Measurements from ENCODE around the gene KDM4B. TPM values are rescaled to one million over a fixed set of nuclear protein-coding genes. Genes with fewer than 3 reads are reported as not detected.
A peak's percentile ranks its signal among the peaks of the same experiment; 100 is the strongest.
"Not testable (repeated sequence)": the region's sequence is repeated elsewhere in the genome, so short reads cannot be mapped to it uniquely, and the experiment has no call there.

Gene KDM4B
- total and polyA plus RNA-seq, 3 experiments from 2014 or later, result 14.6 to 16.0 (median 14.6) TPM

- Mint-ChIP-seq H3K9me3 (no peaks in the 10 kb centered on the region), H3K36me3 (no peaks in the 10 kb centered on the region), H3K4me3 (no peak overlapping the region), H3K27me3 (no peaks in the 10 kb centered on the region), H3K27ac (no peak overlapping the region), H3K4me1 (no peaks in the 10 kb centered on the region)
- Histone ChIP-seq H3K36me3 (ENCODE audit: insufficient read depth, low read length) (no peaks in the 10 kb centered on the region), H3K9me3 (ENCODE audit: low read length) (no peaks in the 10 kb centered on the region), H3K4me3 (ENCODE audit: low read length) (no peak overlapping the region), H3K4me1 (ENCODE audit: insufficient read depth, low read length) (no peaks in the 10 kb centered on the region), H3K27ac (ENCODE audit: low read depth, low read length) (no peak overlapping the region), H3K27me3 (ENCODE audit: insufficient read depth, low read length, poor library complexity, severe bottlenecking) (no peaks in the 10 kb centered on the region)
- CTCF ChIA-PET, result interaction anchor here (0.7 kb wide), 1 partner anchor 21 kb away, joined by 3 read pairs; no protein-coding TSS in a partner anchor
- no peak for DNase-seq
- POLR2A ChIA-PET, result no interaction called here
These were observed 31.9 kb upstream of the KDM4B start for GRCh38 chr19:4937060-4937459.

GRCh38 chr19:4938461-4938860 lies 30.5 kb upstream of the KDM4B start:
- H3K4me1 ChIP-seq (ENCODE audit: insufficient read depth, low read length); H3K4me3 ChIP-seq (ENCODE audit: low read length); H3K9me3 ChIP-seq (ENCODE audit: low read length); H3K27me3 Mint-ChIP-seq; H3K36me3 Mint-ChIP-seq; H3K27me3 ChIP-seq (ENCODE audit: insufficient read depth, low read length, poor library complexity, severe bottlenecking); H3K36me3 ChIP-seq (ENCODE audit: insufficient read depth, low read length); H3K4me1 Mint-ChIP-seq; H3K4me3 Mint-ChIP-seq; H3K27ac ChIP-seq (ENCODE audit: low read depth, low read length); DNase-seq; POLR2A ChIA-PET; H3K9me3 Mint-ChIP-seq: not testable (repeated sequence)
- H3K27ac Mint-ChIP-seq, result peak overlapping the region in 1 of 8 donors; percentile 77
- CTCF ChIA-PET, result interaction anchor here (1.1 kb wide), 1 partner anchor 13 kb away, joined by 3 read pairs; no protein-coding TSS in a partner anchor

- no peaks in the 10 kb centered on the region for H3K9me3 Mint-ChIP-seq
- Histone ChIP-seq H3K27me3 (ENCODE audit: insufficient read depth, low read length, poor library complexity, severe bottlenecking) (no peaks in the 10 kb centered on the region), H3K9me3 (ENCODE audit: low read length) (no peaks in the 10 kb centered on the region), H3K4me3 (ENCODE audit: low read length) (no peak overlapping the region), H3K4me1 (ENCODE audit: insufficient read depth, low read length) (no peaks in the 10 kb centered on the region), H3K27ac (ENCODE audit: low read depth, low read length) (no peak overlapping the region), H3K36me3 (ENCODE audit: insufficient read depth, low read length) (no peaks in the 10 kb centered on the region)
- no peak for DNase-seq
- no peaks in the 10 kb centered on the region for H3K27me3 Mint-ChIP-seq
- no peak overlapping the region for H3K27ac Mint-ChIP-seq
- ChIA-PET CTCF (interaction anchor here (1.3 kb wide), 1 partner anchor 28 kb away, joined by 3 read pairs; no protein-coding TSS in a partner anchor), POLR2A (no interaction called here)
- no peaks in the 10 kb centered on the region for H3K36me3 Mint-ChIP-seq
- H3K4me1 Mint-ChIP-seq, result no peaks in the 10 kb centered on the region
- no peak overlapping the region for H3K4me3 Mint-ChIP-seq
These were observed 29.4 kb upstream of the KDM4B start for GRCh38 chr19:4939466-4939865.

- H3K9me3 ChIP-seq (ENCODE audit: low read length); H3K27me3 Mint-ChIP-seq; H3K9me3 Mint-ChIP-seq; DNase-seq; H3K4me1 Mint-ChIP-seq; POLR2A ChIA-PET; H3K27ac ChIP-seq (ENCODE audit: low read depth, low read length); H3K4me1 ChIP-seq (ENCODE audit: insufficient read depth, low read length); H3K36me3 ChIP-seq (ENCODE audit: insufficient read depth, low read length); CTCF ChIA-PET; H3K4me3 ChIP-seq (ENCODE audit: low read length); H3K4me3 Mint-ChIP-seq; H3K36me3 Mint-ChIP-seq; H3K27ac Mint-ChIP-seq; H3K27me3 ChIP-seq (ENCODE audit: insufficient read depth, low read length, poor library complexity, severe bottlenecking): not testable (repeated sequence)
These were observed 27.2 kb upstream of the KDM4B start for GRCh38 chr19:4941638-4942169.

- H3K9me3 Mint-ChIP-seq; H3K27ac Mint-ChIP-seq; H3K36me3 ChIP-seq (ENCODE audit: insufficient read depth, low read length); H3K4me1 Mint-ChIP-seq; H3K27me3 ChIP-seq (ENCODE audit: insufficient read depth, low read length, poor library complexity, severe bottlenecking); H3K4me3 Mint-ChIP-seq; H3K36me3 Mint-ChIP-seq; H3K4me1 ChIP-seq (ENCODE audit: insufficient read depth, low read length); POLR2A ChIA-PET; H3K4me3 ChIP-seq (ENCODE audit: low read length); H3K27ac ChIP-seq (ENCODE audit: low read depth, low read length); H3K9me3 ChIP-seq (ENCODE audit: low read length); H3K27me3 Mint-ChIP-seq; DNase-seq: not testable (repeated sequence)
- CTCF ChIA-PET, result interaction anchor here (1.1 kb wide), 1 partner anchor 13 kb away, joined by 3 read pairs; no protein-coding TSS in a partner anchor
These were observed 18.3 kb upstream of the KDM4B start for GRCh38 chr19:4950650-4951049.

GRCh38 chr19:4951656-4952055 lies 17.3 kb upstream of the KDM4B start:
- Histone ChIP-seq H3K27me3 (ENCODE audit: insufficient read depth, low read length, poor library complexity, severe bottlenecking) (no peaks in the 10 kb centered on the region), H3K27ac (ENCODE audit: low read depth, low read length) (no peak overlapping the region), H3K4me1 (ENCODE audit: insufficient read depth, low read length) (no peaks in the 10 kb centered on the region), H3K36me3 (ENCODE audit: insufficient read depth, low read length) (no peaks in the 10 kb centered on the region), H3K9me3 (ENCODE audit: low read length) (no peaks in the 10 kb centered on the region), H3K4me3 (ENCODE audit: low read length) (no peak overlapping the region)
- Mint-ChIP-seq H3K27me3 (no peaks in the 10 kb centered on the region), H3K9me3 (no peaks in the 10 kb centered on the region), H3K4me3 (no peak overlapping the region), H3K27ac (peak overlapping the region in 1 of 8 donors; percentile 50), H3K36me3 (no peaks in the 10 kb centered on the region), H3K4me1 (no peaks in the 10 kb centered on the region)
- DNase-seq, result no peak
- CTCF ChIA-PET, result interaction anchor here (1.1 kb wide), 1 partner anchor 14 kb away, joined by 3 read pairs; no protein-coding TSS in a partner anchor
- POLR2A ChIA-PET, result interaction anchor here (0.6 kb wide), 1 partner anchor 35 kb away, joined by 3 read pairs; no protein-coding TSS in a partner anchor

- Mint-ChIP-seq H3K9me3 (no peaks in the 10 kb centered on the region), H3K27ac (no peak overlapping the region), H3K4me3 (no peak overlapping the region), H3K27me3 (no peaks in the 10 kb centered on the region), H3K4me1 (no peaks in the 10 kb centered on the region), H3K36me3 (no peaks in the 10 kb centered on the region)
- H3K36me3 ChIP-seq (ENCODE audit: insufficient read depth, low read length), result no peaks in the 10 kb centered on the region
- H3K27ac ChIP-seq (ENCODE audit: low read depth, low read length), result no peak overlapping the region
- ChIA-PET CTCF (no interaction called here), POLR2A (no interaction called here)
- H3K27me3 ChIP-seq (ENCODE audit: insufficient read depth, low read length, poor library complexity, severe bottlenecking), result no peaks in the 10 kb centered on the region
- no peaks in the 10 kb centered on the region for H3K9me3 ChIP-seq (ENCODE audit: low read length)
- no peak for DNase-seq
- H3K4me3 ChIP-seq (ENCODE audit: low read length), result no peak overlapping the region
- H3K4me1 ChIP-seq (ENCODE audit: insufficient read depth, low read length), result no peaks in the 10 kb centered on the region
These were observed 16.0 kb upstream of the KDM4B start for GRCh38 chr19:4952945-4953344.

GRCh38 chr19:4954320-4955149 lies 14.4 kb upstream of the KDM4B start:
- H3K4me1 Mint-ChIP-seq; H3K27ac Mint-ChIP-seq; H3K36me3 ChIP-seq (ENCODE audit: insufficient read depth, low read length); H3K9me3 Mint-ChIP-seq; POLR2A ChIA-PET; H3K27me3 ChIP-seq (ENCODE audit: insufficient read depth, low read length, poor library complexity, severe bottlenecking); H3K36me3 Mint-ChIP-seq; CTCF ChIA-PET; H3K4me1 ChIP-seq (ENCODE audit: insufficient read depth, low read length); DNase-seq; H3K9me3 ChIP-seq (ENCODE audit: low read length); H3K4me3 Mint-ChIP-seq; H3K27me3 Mint-ChIP-seq; H3K4me3 ChIP-seq (ENCODE audit: low read length); H3K27ac ChIP-seq (ENCODE audit: low read depth, low read length): not testable (repeated sequence)
